Colonic mucosa (tissue), 4 donors: ENCODE results near the gene PNPLA7. TPM values are rescaled to one million over a fixed set of nuclear protein-coding genes. Genes with fewer than 3 reads are reported as not detected.

Experiments used
- DNase-seq: peaks from one replicate; pipeline ENCODE4 v3.0.0-alpha.2; 2020
- H3K27ac ChIP-seq: fragments of 200-600 bp; one replicate; pipeline ENCODE4 v1.8.0; 2021
- H3K27me3 ChIP-seq: fragments of 200-600 bp; one replicate; pipeline ENCODE4 v1.8.0; 2021
- H3K36me3 ChIP-seq: fragments of 200-600 bp; one replicate; pipeline ENCODE4 v1.8.0; 2021
- H3K4me1 ChIP-seq: fragments of 200-600 bp; one replicate; pipeline ENCODE4 v1.8.0; 2021; ENCODE audit warnings: mild to moderate bottlenecking
- H3K4me3 ChIP-seq: fragments of 200-600 bp; one replicate; pipeline ENCODE4 v1.8.0; 2021
- H3K9ac ChIP-seq, 2 donors: one replicate each; pipeline ENCODE4 v1.7.0; 2013; ENCODE audit warnings: control low read depth in 2 of 2, low read depth in 2 of 2, low read length in 2 of 2
- H3K9me3 ChIP-seq: fragments of 200-600 bp; one replicate; pipeline ENCODE4 v1.8.0; 2021
- CTCF ChIP-seq: fragments of 200-600 bp; IDR thresholded peaks from one replicate; pipeline ENCODE4 v1.8.0; 2022; ENCODE audit warnings: antibody characterized with exemption, mild to moderate bottlenecking
- intact Hi-C: fragments of 100-400 bp; cut with DNase I; formaldehyde crosslinking; loops from one replicate; pipeline ENCODE4 v1.14.1; 2022
- total RNA-seq, 2 donors: library from RNA; stranded (reverse); fragmentation: NEBNext Ultra II Directional in 1 of 2; extraction: Animal tissue kit (Norgen Biotek cat#: 25700) in 1 of 2; gene quantifications; one replicate each; pipeline ENCODE4 v1.2.1, GENCODE V29; 2021
- donor health status: healthy.
- donor health status: DM: no; HTN: no; CAD: no.
- donor health status: DM: no; HTN: no; CAD: no.

Gene PNPLA7
- total RNA-seq, 2 donors from 2014 or later = 6.1 to 7.1 TPM

GRCh38 chr9:137461663-137462395 lies 88.4 kb downstream of the PNPLA7 start:
- H3K9ac ChIP-seq = peak overlapping the region in 1 of 2 donors; percentile 24
- H3K4me1 ChIP-seq = peaks cover 6% of the 10 kb centered on the region
- intact Hi-C loops = no loop called here
- H3K4me3 ChIP-seq = no peak overlapping the region
- no peak for DNase-seq
- TF ChIP-seq CTCF = no peak
- no peaks in the 10 kb centered on the region for H3K9me3 ChIP-seq
- no peak overlapping the region for H3K27ac ChIP-seq
- H3K36me3 ChIP-seq = no peaks in the 10 kb centered on the region
- no peaks in the 10 kb centered on the region for H3K27me3 ChIP-seq

- H3K4me3 ChIP-seq = no peak overlapping the region
- peaks cover 6% of the 10 kb centered on the region for H3K4me1 ChIP-seq
- no peaks in the 10 kb centered on the region for H3K9me3 ChIP-seq
- H3K9ac ChIP-seq = no peak overlapping the region
- no peak for DNase-seq
- no peaks in the 10 kb centered on the region for H3K36me3 ChIP-seq
- intact Hi-C loops = no loop called here
- no peak for TF ChIP-seq CTCF
- no peaks in the 10 kb centered on the region for H3K27me3 ChIP-seq
- no peak overlapping the region for H3K27ac ChIP-seq
Observed at GRCh38 chr9:137461316-137461662, 88.9 kb downstream of the PNPLA7 start.

GRCh38 chr9:137460363-137461315 lies 89.6 kb downstream of the PNPLA7 start:
- Histone ChIP-seq H3K4me1 (peaks cover 6% of the 10 kb centered on the region), H3K9ac (peak overlapping the region in 1 of 2 donors; percentile 24), H3K9me3 (no peaks in the 10 kb centered on the region), H3K27ac (no peak overlapping the region), H3K36me3 (no peaks in the 10 kb centered on the region), H3K27me3 (no peaks in the 10 kb centered on the region), H3K4me3 (no peak overlapping the region)
- no peak for DNase-seq
- TF ChIP-seq CTCF = no peak
- intact Hi-C loops = no loop called here

GRCh38 chr9:137459601-137460362 lies 90.4 kb downstream of the PNPLA7 start:
- H3K4me1 ChIP-seq = peaks cover 12% of the 10 kb centered on the region
- H3K27ac ChIP-seq = no peak overlapping the region
- peak overlapping the region; percentile 40 to 79 for H3K9ac ChIP-seq
- no peaks in the 10 kb centered on the region for H3K36me3 ChIP-seq
- H3K9me3 ChIP-seq = no peaks in the 10 kb centered on the region
- TF ChIP-seq CTCF = no peak
- no peak for DNase-seq
- peak overlapping the region; percentile 66 for H3K4me3 ChIP-seq
- intact Hi-C loops = no loop called here
- H3K27me3 ChIP-seq = no peaks in the 10 kb centered on the region

GRCh38 chr9:137459152-137459600 lies 91.0 kb downstream of the PNPLA7 start, which contains the start of gene NSMF:
TSS of gene NSMF (minus strand) at chr9:137459334. CDS start at chr9:137459102, 232 bp downstream.
- no peaks in the 10 kb centered on the region for H3K36me3 ChIP-seq
- H3K4me1 ChIP-seq = peaks cover 17% of the 10 kb centered on the region
- H3K27me3 ChIP-seq = no peaks in the 10 kb centered on the region
- intact Hi-C loops = no loop called here
- peak within 1 kb of the TSS; percentile 7 for H3K27ac ChIP-seq
- H3K4me3 ChIP-seq = peak within 1 kb of the TSS; percentile 66
- peak within 1 kb of the TSS; percentile 79 to 81 for H3K9ac ChIP-seq
- no peak for TF ChIP-seq CTCF
- peak; percentile 95 for DNase-seq
- H3K9me3 ChIP-seq = no peaks in the 10 kb centered on the region
